GM23338 (cell line): ENCODE data around the gene EGR1. TPM values are rescaled to one million over a fixed set of nuclear protein-coding genes. Genes with fewer than 3 reads are reported as not detected.

Source experiments
- ATAC-seq: fragments of 200-7000 bp; cut with Tn5 transposase; 3 replicates; pipeline ENCODE4 v1.9.1; 2020
- DNase-seq: peaks from one replicate; pipeline ENCODE4 v3.0.0-alpha.2; 2015; ENCODE audit warnings: low spot score
- H2AFZ ChIP-seq: fragments of 200-600 bp; sonication (generic); 2 replicates; pipeline ENCODE4 v1.8.0; 2016; ENCODE audit warnings: antibody characterized with exemption, mild to moderate bottlenecking, moderate library complexity
- H3F3A ChIP-seq: fragments of 200-600 bp; sonication (generic); replicated peaks from 2 replicates; pipeline ENCODE4 v1.8.0; 2017; ENCODE audit warnings: antibody characterized with exemption, mixed run types, low read depth
- H3K27ac ChIP-seq: fragments of 200-600 bp; sonication (generic); 2 replicates; pipeline ENCODE4 v1.6.1; 2016; ENCODE audit warnings: low read depth
- H3K27me3 ChIP-seq: fragments of 200-600 bp; sonication (generic); 2 replicates; pipeline ENCODE4 v1.8.0; 2016; ENCODE audit warnings: mild to moderate bottlenecking, mixed run types, moderate library complexity; ENCODE audit not compliant: insufficient read depth
- H3K36me3 ChIP-seq: fragments of 200-600 bp; sonication (generic); 2 replicates; pipeline ENCODE4 v1.8.0; 2016; ENCODE audit warnings: mild to moderate bottlenecking; ENCODE audit not compliant: insufficient read depth
- H3K4me1 ChIP-seq: fragments of 200-600 bp; sonication (generic); 2 replicates; pipeline ENCODE4 v1.8.0; 2016; ENCODE audit warnings: mild to moderate bottlenecking, moderate library complexity; ENCODE audit not compliant: insufficient read depth
- H3K4me2 ChIP-seq: fragments of 200-600 bp; sonication (generic); 2 replicates; pipeline ENCODE4 v1.7.1; 2017; ENCODE audit warnings: mixed run types
- H3K4me3 ChIP-seq: fragments of 200-600 bp; sonication (generic); 2 replicates; pipeline ENCODE4 v1.6.1; 2016; ENCODE audit warnings: mixed run types
- H3K79me2 ChIP-seq: fragments of 200-600 bp; sonication (generic); replicated peaks from 2 replicates; pipeline ENCODE4 v1.8.0; 2017; ENCODE audit warnings: mild to moderate bottlenecking; ENCODE audit not compliant: insufficient read depth
- H3K9me2 ChIP-seq: fragments of 200-600 bp; sonication (generic); 2 replicates; pipeline ENCODE4 v1.8.0; 2017; ENCODE audit not compliant: insufficient read depth
- H4K20me1 ChIP-seq: fragments of 200-600 bp; sonication (generic); replicated peaks from 2 replicates; pipeline ENCODE4 v1.8.0; 2017; ENCODE audit warnings: mild to moderate bottlenecking; ENCODE audit not compliant: insufficient read depth
- H3K27ac Mint-ChIP-seq: 2 replicates; pipeline ENCODE4 v1.8.0; 2020; ENCODE audit warnings: inconsistent platforms, mild to moderate bottlenecking, moderate library complexity, mixed read lengths
- H3K27me3 Mint-ChIP-seq: 3 replicates; pipeline ENCODE4 v1.8.0; 2022; ENCODE audit warnings: low read depth, mild to moderate bottlenecking, moderate library complexity, mixed read lengths, inconsistent platforms; ENCODE audit not compliant: insufficient read depth, poor library complexity
- H3K36me3 Mint-ChIP-seq: 3 replicates; pipeline ENCODE4 v1.8.0; 2021; ENCODE audit warnings: low read depth, mild to moderate bottlenecking, inconsistent platforms, moderate library complexity, mixed read lengths
- H3K4me1 Mint-ChIP-seq: 3 replicates; pipeline ENCODE4 v1.8.0; 2020; ENCODE audit warnings: mild to moderate bottlenecking, inconsistent platforms, mixed read lengths
- H3K4me3 Mint-ChIP-seq: 3 replicates; pipeline ENCODE4 v1.8.0; 2021; ENCODE audit warnings: moderate library complexity, mild to moderate bottlenecking, inconsistent platforms, mixed read lengths
- H3K9me3 Mint-ChIP-seq: 3 replicates; pipeline ENCODE4 v1.8.0; 2020; ENCODE audit warnings: moderate library complexity, mild to moderate bottlenecking, inconsistent platforms, mixed read lengths
- CREB1 ChIP-seq: fragments of 250-450 bp; sonication (Bioruptor Pico); IDR thresholded peaks from 2 replicates; pipeline ENCODE4 v1.5.0; 2020; ENCODE audit warnings: low read depth, mild to moderate bottlenecking, moderate library complexity
- EZH2 ChIP-seq: fragments of 200-600 bp; sonication (generic); IDR thresholded peaks from one replicate; pipeline ENCODE4 v1.8.0; 2017; ENCODE audit warnings: antibody characterized with exemption, mild to moderate bottlenecking, low read depth; ENCODE audit not compliant: unreplicated experiment
- EZH2phosphoT487 ChIP-seq: fragments of 200-600 bp; sonication (generic); IDR thresholded peaks from one replicate; pipeline ENCODE4 v1.8.1; 2018; ENCODE audit warnings: antibody characterized with exemption; ENCODE audit not compliant: unreplicated experiment
- JUNB ChIP-seq: IDR thresholded peaks from one replicate; pipeline ENCODE4 v1.6.1; 2016; ENCODE audit warnings: antibody characterized with exemption; ENCODE audit not compliant: unreplicated experiment
- NANOG ChIP-seq: IDR thresholded peaks from 2 replicates; pipeline ENCODE4 v1.6.1; 2016; ENCODE audit warnings: antibody characterized with exemption, borderline replicate concordance
- POLR2AphosphoS5 ChIP-seq: IDR thresholded peaks from 2 replicates; pipeline ENCODE4 v1.6.1; 2016; ENCODE audit warnings: antibody characterized with exemption, low read depth
- STAT1 ChIP-seq: IDR thresholded peaks from one replicate; pipeline ENCODE4 v1.6.1; 2016; ENCODE audit warnings: antibody characterized with exemption; ENCODE audit not compliant: unreplicated experiment
- ZNF114 ChIP-seq: fragments of 250-450 bp; sonication (Bioruptor Pico); IDR thresholded peaks from 2 replicates; pipeline ENCODE4 v1.5.0; 2020; ENCODE audit warnings: mild to moderate bottlenecking, moderate library complexity
- ZNF331 ChIP-seq: fragments of 250-450 bp; sonication (Bioruptor Pico); IDR thresholded peaks from 2 replicates; pipeline ENCODE4 v1.5.0; 2020; ENCODE audit warnings: low read depth, mild to moderate bottlenecking, moderate library complexity
- polyA plus RNA-seq: library from polyadenylated mRNA; unstranded; fragments of >200 nt; fragmentation: Nextera tagmentation; extraction: Ambion mirVana; gene quantifications from 2 replicates; pipeline ENCODE4 v1.2.1, GENCODE V29; 2016
- total RNA-seq: library from RNA; depleted of rRNA; stranded (reverse); fragments of >200 nt; shearing (Covaris generic); gene quantifications from 2 replicates; pipeline ENCODE4 v1.2.3, GENCODE V29; 2014
- TF ChIP-seq, protein P1 (sequence below), 2 experiments: fragments of 200-600 bp in 1 of 2; sonication (generic) in 1 of 2; conservative IDR thresholded peaks; 2 replicates each; pipeline versions ENCODE4 v1.5.1 to v1.6.1; 2016 to 2017; ENCODE audit warnings: antibody characterized with exemption in 2 of 2, low read depth in 2 of 2, mild to moderate bottlenecking in 2 of 2, moderate library complexity in 1 of 2
- TF ChIP-seq, protein P2 (sequence below): IDR thresholded peaks from one replicate; pipeline ENCODE4 v1.6.1; 2018; ENCODE audit warnings: antibody characterized with exemption; ENCODE audit not compliant: unreplicated experiment
- TF ChIP-seq, protein P3 (sequence below): IDR thresholded peaks from 2 replicates; pipeline ENCODE4 v1.6.1; 2016; ENCODE audit warnings: antibody characterized with exemption

Gene EGR1
- total and polyA plus RNA-seq, 2 experiments from 2014 or later = 13.5 to 60.3 TPM

DNA sequence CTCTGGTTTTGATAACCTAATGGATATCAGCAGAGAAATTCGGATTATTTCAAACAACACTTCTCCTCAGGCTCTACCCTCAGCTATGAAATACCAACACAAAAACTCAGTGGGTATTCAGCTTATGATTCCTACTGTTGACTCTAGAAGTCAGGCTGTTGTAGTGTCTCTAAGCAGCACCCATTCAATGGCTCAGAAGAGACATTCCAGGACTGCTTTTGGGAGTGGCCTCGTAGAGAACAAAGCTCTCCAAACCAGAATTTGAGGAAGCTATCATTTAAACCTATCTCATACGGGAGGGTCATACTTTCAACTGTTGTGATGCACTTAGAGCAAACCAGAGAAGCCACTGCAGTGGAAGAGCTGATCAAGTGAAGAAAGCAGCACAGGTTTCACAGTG is 43.7 kb downstream of the EGR1 start:
- DNase-seq = no peak
- Histone ChIP-seq H3F3A (peaks cover 25% of the 10 kb centered on the region), H3K4me1 (no peaks in the 10 kb centered on the region), H3K4me2 (no peak overlapping the region), H3K27ac (no peak overlapping the region), H2AFZ (no peak overlapping the region), H4K20me1 (peaks cover 32% of the 10 kb centered on the region), H3K79me2 (0 out of 2 replicates have a peak, but pooled peaks cover 4% of the 10 kb centered on the region), H3K36me3 (peaks cover 50% of the 10 kb centered on the region), H3K4me3 (no peak overlapping the region), H3K9me2 (no peaks in the 10 kb centered on the region), H3K27me3 (no peaks in the 10 kb centered on the region)
- TF ChIP-seq EZH2phosphoT487 = no peak
- TF ChIP-seq, protein P1, sequence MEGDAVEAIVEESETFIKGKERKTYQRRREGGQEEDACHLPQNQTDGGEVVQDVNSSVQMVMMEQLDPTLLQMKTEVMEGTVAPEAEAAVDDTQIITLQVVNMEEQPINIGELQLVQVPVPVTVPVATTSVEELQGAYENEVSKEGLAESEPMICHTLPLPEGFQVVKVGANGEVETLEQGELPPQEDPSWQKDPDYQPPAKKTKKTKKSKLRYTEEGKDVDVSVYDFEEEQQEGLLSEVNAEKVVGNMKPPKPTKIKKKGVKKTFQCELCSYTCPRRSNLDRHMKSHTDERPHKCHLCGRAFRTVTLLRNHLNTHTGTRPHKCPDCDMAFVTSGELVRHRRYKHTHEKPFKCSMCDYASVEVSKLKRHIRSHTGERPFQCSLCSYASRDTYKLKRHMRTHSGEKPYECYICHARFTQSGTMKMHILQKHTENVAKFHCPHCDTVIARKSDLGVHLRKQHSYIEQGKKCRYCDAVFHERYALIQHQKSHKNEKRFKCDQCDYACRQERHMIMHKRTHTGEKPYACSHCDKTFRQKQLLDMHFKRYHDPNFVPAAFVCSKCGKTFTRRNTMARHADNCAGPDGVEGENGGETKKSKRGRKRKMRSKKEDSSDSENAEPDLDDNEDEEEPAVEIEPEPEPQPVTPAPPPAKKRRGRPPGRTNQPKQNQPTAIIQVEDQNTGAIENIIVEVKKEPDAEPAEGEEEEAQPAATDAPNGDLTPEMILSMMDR (conservative IDR thresholded peaks at IDR 0.05; ENCODE audit: low read depth in 2 of 2) = no peak
- TF ChIP-seq STAT1 = no peak
- TF ChIP-seq, protein P2, sequence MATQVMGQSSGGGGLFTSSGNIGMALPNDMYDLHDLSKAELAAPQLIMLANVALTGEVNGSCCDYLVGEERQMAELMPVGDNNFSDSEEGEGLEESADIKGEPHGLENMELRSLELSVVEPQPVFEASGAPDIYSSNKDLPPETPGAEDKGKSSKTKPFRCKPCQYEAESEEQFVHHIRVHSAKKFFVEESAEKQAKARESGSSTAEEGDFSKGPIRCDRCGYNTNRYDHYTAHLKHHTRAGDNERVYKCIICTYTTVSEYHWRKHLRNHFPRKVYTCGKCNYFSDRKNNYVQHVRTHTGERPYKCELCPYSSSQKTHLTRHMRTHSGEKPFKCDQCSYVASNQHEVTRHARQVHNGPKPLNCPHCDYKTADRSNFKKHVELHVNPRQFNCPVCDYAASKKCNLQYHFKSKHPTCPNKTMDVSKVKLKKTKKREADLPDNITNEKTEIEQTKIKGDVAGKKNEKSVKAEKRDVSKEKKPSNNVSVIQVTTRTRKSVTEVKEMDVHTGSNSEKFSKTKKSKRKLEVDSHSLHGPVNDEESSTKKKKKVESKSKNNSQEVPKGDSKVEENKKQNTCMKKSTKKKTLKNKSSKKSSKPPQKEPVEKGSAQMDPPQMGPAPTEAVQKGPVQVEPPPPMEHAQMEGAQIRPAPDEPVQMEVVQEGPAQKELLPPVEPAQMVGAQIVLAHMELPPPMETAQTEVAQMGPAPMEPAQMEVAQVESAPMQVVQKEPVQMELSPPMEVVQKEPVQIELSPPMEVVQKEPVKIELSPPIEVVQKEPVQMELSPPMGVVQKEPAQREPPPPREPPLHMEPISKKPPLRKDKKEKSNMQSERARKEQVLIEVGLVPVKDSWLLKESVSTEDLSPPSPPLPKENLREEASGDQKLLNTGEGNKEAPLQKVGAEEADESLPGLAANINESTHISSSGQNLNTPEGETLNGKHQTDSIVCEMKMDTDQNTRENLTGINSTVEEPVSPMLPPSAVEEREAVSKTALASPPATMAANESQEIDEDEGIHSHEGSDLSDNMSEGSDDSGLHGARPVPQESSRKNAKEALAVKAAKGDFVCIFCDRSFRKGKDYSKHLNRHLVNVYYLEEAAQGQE = no peak
- H3K36me3 Mint-ChIP-seq = peaks cover 70% of the 10 kb centered on the region
- no peak; the same call in 2 of the 3 replicates for ATAC-seq
- H3K4me1 Mint-ChIP-seq = 0 out of 3 replicates have a peak, but pooled peaks cover under 1% of the 10 kb centered on the region
- H3K4me3 Mint-ChIP-seq = no peak overlapping the region
- H3K27ac Mint-ChIP-seq = no peak overlapping the region
- no peaks in the 10 kb centered on the region; the same call in 2 of the 3 replicates for H3K9me3 Mint-ChIP-seq
- peaks cover 10% of the 10 kb centered on the region for H3K27me3 Mint-ChIP-seq

DNA sequence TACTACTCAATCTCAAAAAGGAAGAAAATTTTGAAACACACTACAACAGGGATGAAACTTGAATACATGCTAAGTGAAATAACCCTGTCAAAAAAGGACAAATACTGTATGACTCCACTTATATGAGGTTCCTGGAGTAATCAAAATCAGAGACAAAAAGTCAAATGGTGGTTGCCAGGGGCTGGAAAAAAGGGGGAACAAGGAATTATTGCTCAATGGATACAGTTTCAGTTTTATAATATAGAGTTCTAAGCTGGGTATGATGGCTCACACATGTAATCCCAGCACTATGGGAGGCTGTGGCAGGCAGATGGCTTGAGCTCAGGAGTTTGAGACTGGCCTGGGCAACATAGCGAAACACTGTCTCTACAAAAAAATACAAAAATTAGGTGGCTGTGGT is 48.7 kb downstream of the EGR1 start:
- no peak for ATAC-seq
- Mint-ChIP-seq H3K27ac (no peak overlapping the region), H3K36me3 (peaks cover 93% of the 10 kb centered on the region), H3K4me3 (no peak overlapping the region), H3K4me1 (peaks cover 3% of the 10 kb centered on the region; the same call in 1 of the 3 replicates), H3K27me3 (peaks cover 5% of the 10 kb centered on the region), H3K9me3 (no peaks in the 10 kb centered on the region)
- Histone ChIP-seq H3K4me2 (no peak overlapping the region), H3K4me1 (no peaks in the 10 kb centered on the region), H3K9me2 (no peaks in the 10 kb centered on the region), H3K79me2 (peaks cover 40% of the 10 kb centered on the region), H3K27me3 (no peaks in the 10 kb centered on the region), H4K20me1 (peaks cover 59% of the 10 kb centered on the region), H3K36me3 (peaks cover 82% of the 10 kb centered on the region), H3K4me3 (no peak overlapping the region), H2AFZ (no peak overlapping the region), H3K27ac (no peak overlapping the region), H3F3A (0 out of 2 replicates have a peak, but pooled peaks cover 9% of the 10 kb centered on the region)
- DNase-seq = no peak
- TF ChIP-seq NANOG (no peak), ZNF331 (no peak), POLR2AphosphoS5 (no peak), ZNF114 (CRISPR knock-in tag) (no peak), EZH2 (no peak), JUNB (no peak), STAT1 (no peak), CREB1 (no peak)
- TF ChIP-seq, protein P1 (conservative IDR thresholded peaks at IDR 0.05; ENCODE audit: low read depth in 2 of 2) = no peak
- TF ChIP-seq, protein P3, sequence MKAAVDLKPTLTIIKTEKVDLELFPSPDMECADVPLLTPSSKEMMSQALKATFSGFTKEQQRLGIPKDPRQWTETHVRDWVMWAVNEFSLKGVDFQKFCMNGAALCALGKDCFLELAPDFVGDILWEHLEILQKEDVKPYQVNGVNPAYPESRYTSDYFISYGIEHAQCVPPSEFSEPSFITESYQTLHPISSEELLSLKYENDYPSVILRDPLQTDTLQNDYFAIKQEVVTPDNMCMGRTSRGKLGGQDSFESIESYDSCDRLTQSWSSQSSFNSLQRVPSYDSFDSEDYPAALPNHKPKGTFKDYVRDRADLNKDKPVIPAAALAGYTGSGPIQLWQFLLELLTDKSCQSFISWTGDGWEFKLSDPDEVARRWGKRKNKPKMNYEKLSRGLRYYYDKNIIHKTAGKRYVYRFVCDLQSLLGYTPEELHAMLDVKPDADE = no peak
- TF ChIP-seq, protein P2 = no peak
